Stimulated activated naive CD8-positive, alpha-beta T cell treated with anti-CD3 and anti-CD28 coated beads, Interleukin-15, Interleukin-2, amounts not matched to agents 100 ng/mL and 50 ng/mL, for 24 hours (primary cell): ENCODE results near the gene LRRC4B.

ENCODE experiments used
- H3K27ac Mint-ChIP-seq: one replicate; pipeline ENCODE4 v1.8.0; 2021; ENCODE audit warnings: mild to moderate bottlenecking, mixed read lengths
- H3K27me3 Mint-ChIP-seq: one replicate; pipeline ENCODE4 v1.8.0; 2021; ENCODE audit warnings: mixed read lengths
- H3K36me3 Mint-ChIP-seq: one replicate; pipeline ENCODE4 v1.8.0; 2021; ENCODE audit warnings: low read depth, mixed read lengths
- H3K4me1 Mint-ChIP-seq: one replicate; pipeline ENCODE4 v1.8.0; 2021; ENCODE audit warnings: low read depth, mixed read lengths
- H3K4me3 Mint-ChIP-seq: one replicate; pipeline ENCODE4 v1.8.0; 2021; ENCODE audit warnings: mild to moderate bottlenecking, mixed read lengths
- H3K9me3 Mint-ChIP-seq: one replicate; pipeline ENCODE4 v1.8.0; 2021; ENCODE audit warnings: mixed read lengths

The LRRC4B gene

GRCh38 chr19:50468818-50469217 is 99.4 kb downstream of the LRRC4B start:
- Mint-ChIP-seq H3K27ac (no peak overlapping the region), H3K9me3 (no peaks in the 10 kb centered on the region), H3K4me3 (no peak overlapping the region), H3K36me3 (no peaks in the 10 kb centered on the region), H3K27me3 (peaks cover 4% of the 10 kb centered on the region), H3K4me1 (no peaks in the 10 kb centered on the region)

- Mint-ChIP-seq H3K27me3 (peaks cover 8% of the 10 kb centered on the region), H3K36me3 (no peaks in the 10 kb centered on the region), H3K27ac (no peak overlapping the region), H3K9me3 (no peaks in the 10 kb centered on the region), H3K4me1 (no peaks in the 10 kb centered on the region), H3K4me3 (no peak overlapping the region)
These were observed 100.7 kb downstream of the LRRC4B start for GRCh38 chr19:50467566-50467965.
